ENCODE results near the gene FOXN4. TPM values are rescaled to one million over a fixed set of nuclear protein-coding genes. Genes with fewer than 3 reads are reported as not detected.

Gene FOXN4
- total RNA-seq, 1 donor from 2014 or later, result not detected

DNA sequence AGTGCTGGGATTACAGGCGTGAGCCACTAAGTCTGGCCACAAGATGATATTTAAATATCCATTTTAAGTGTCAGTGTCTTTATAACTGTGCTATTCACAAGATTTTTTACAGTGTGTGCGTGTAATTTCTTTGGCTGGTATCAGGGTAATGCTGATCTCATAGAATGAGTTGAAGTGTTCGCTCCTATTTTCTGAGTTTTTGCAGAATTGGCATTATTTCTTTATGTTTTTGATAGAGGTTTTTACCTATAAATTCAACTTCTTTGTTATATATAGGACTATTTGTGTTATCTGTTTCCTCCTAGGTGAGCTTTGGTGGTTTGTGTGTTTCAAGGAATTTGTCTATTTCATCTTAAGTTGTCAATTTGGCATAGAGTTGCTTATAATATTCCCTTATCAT is 45.6 kb downstream of the FOXN4 start:
- peaks cover 63 to 80% (median 78%) of the 10 kb centered on the region in 3 donors for H3K36me3 ChIP-seq (ENCODE audit: control insufficient read depth in 3 of 3, insufficient read depth in 3 of 3, low read length in 3 of 3)
- H3K4me3 ChIP-seq (ENCODE audit: low read length in 3 of 3), result no peak overlapping the region
- H3K27me3 ChIP-seq (ENCODE audit: control insufficient read depth in 3 of 3, insufficient read depth in 3 of 3, low read length in 3 of 3), result no peaks in the 10 kb centered on the region
- H3K27ac ChIP-seq (ENCODE audit: low read depth, low read length), result no peak overlapping the region
- H3K4me1 ChIP-seq (ENCODE audit: control insufficient read depth in 3 of 3, insufficient read depth in 3 of 3, low read length in 3 of 3), result peaks cover 8 to 12% (median 8%) of the 10 kb centered on the region in 3 donors
- no peak overlapping the region for H3K9ac ChIP-seq (ENCODE audit: low read depth in 1 of 3, low read length in 3 of 3)
- H3K9me3 ChIP-seq (ENCODE audit: control insufficient read depth in 3 of 3, low read length in 3 of 3), result no peaks in the 10 kb centered on the region

GRCh38 chr12:109261939-109262338 is 47.1 kb downstream of the FOXN4 start:
- H3K27ac ChIP-seq (ENCODE audit: low read depth, low read length), result no peak overlapping the region
- H3K4me3 ChIP-seq (ENCODE audit: low read length in 3 of 3), result no peak overlapping the region
- no peaks in the 10 kb centered on the region for H3K27me3 ChIP-seq (ENCODE audit: control insufficient read depth in 3 of 3, insufficient read depth in 3 of 3, low read length in 3 of 3)
- peaks cover 14 to 18% (median 14%) of the 10 kb centered on the region in 3 donors for H3K4me1 ChIP-seq (ENCODE audit: control insufficient read depth in 3 of 3, insufficient read depth in 3 of 3, low read length in 3 of 3)
- peaks cover 54 to 77% (median 75%) of the 10 kb centered on the region in 3 donors for H3K36me3 ChIP-seq (ENCODE audit: control insufficient read depth in 3 of 3, insufficient read depth in 3 of 3, low read length in 3 of 3)
- H3K9ac ChIP-seq (ENCODE audit: low read depth in 1 of 3, low read length in 3 of 3), result no peak overlapping the region
- H3K9me3 ChIP-seq (ENCODE audit: control insufficient read depth in 3 of 3, low read length in 3 of 3), result no peaks in the 10 kb centered on the region

- Histone ChIP-seq H3K4me3 (ENCODE audit: low read length in 3 of 3) (no peak overlapping the region), H3K36me3 (ENCODE audit: control insufficient read depth in 3 of 3, insufficient read depth in 3 of 3, low read length in 3 of 3) (peaks cover 56 to 78% (median 73%) of the 10 kb centered on the region in 3 donors), H3K4me1 (ENCODE audit: control insufficient read depth in 3 of 3, insufficient read depth in 3 of 3, low read length in 3 of 3) (peaks cover 14 to 18% (median 14%) of the 10 kb centered on the region in 3 donors), H3K27me3 (ENCODE audit: control insufficient read depth in 3 of 3, insufficient read depth in 3 of 3, low read length in 3 of 3) (no peaks in the 10 kb centered on the region), H3K27ac (ENCODE audit: low read depth, low read length) (no peak overlapping the region), H3K9ac (ENCODE audit: low read depth in 1 of 3, low read length in 3 of 3) (no peak overlapping the region), H3K9me3 (ENCODE audit: control insufficient read depth in 3 of 3, low read length in 3 of 3) (no peaks in the 10 kb centered on the region)
These were observed 48.0 kb downstream of the FOXN4 start for GRCh38 chr12:109261087-109261486.

GRCh38 chr12:109259545-109259895 is 49.6 kb downstream of the FOXN4 start:
- H3K27me3 ChIP-seq (ENCODE audit: control insufficient read depth in 3 of 3, insufficient read depth in 3 of 3, low read length in 3 of 3), result no peaks in the 10 kb centered on the region
- H3K4me1 ChIP-seq (ENCODE audit: control insufficient read depth in 3 of 3, insufficient read depth in 3 of 3, low read length in 3 of 3), result peaks cover 14 to 24% (median 23%) of the 10 kb centered on the region in 3 donors
- no peak overlapping the region for H3K9ac ChIP-seq (ENCODE audit: low read depth in 1 of 3, low read length in 3 of 3)
- peaks cover 43 to 78% (median 69%) of the 10 kb centered on the region in 3 donors for H3K36me3 ChIP-seq (ENCODE audit: control insufficient read depth in 3 of 3, insufficient read depth in 3 of 3, low read length in 3 of 3)
- no peak overlapping the region for H3K27ac ChIP-seq (ENCODE audit: low read depth, low read length)
- H3K9me3 ChIP-seq (ENCODE audit: control insufficient read depth in 3 of 3, low read length in 3 of 3), result no peaks in the 10 kb centered on the region
- H3K4me3 ChIP-seq (ENCODE audit: low read length in 3 of 3), result no peak overlapping the region

DNA sequence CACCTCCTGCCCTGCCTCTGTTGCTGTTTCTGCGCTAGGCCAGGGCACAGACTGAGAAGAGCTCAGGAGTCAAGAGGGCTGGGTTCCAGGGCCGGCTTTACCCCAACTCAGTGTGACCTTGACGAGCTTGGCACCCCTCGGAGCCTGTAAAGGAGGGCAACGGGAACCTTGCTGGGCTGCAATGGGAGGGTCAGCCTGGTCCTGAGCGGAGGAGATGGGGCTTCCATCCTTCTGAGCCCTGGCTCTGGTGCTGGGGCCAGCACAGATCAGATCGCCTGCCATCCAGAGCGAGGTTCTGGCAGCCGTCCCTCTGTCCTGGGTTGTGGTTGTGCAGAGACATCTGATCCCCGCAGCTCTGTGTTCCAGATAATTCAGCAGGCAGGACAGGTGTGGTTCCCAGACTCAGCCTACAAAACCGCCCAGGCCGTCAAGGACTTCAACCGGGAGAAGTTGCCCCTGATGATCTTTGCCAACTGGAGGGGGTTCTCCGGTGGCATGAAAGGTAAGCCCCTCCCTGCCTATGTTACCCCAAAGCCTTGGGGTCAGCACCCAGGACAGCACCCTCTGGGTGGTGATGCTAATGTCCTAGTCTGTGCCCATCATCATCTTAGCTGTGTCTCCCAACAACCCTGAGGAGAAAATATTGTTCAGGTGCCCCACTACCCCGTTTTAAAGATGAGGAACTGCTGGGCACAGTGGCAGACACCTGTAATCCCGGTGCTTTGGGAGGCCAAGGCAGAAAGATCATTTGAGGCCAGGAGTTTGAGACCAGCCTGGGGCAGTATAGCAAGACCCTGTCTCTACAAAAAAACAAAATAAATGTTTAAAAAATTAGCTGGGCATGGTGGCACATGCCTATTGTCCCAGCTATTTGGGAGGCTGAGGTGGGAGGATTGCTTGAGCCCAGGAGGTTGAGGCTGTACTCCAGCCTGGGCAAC is 50.2 kb downstream of the FOXN4 start:
- Histone ChIP-seq H3K4me3 (ENCODE audit: low read length in 3 of 3) (no peak overlapping the region), H3K27ac (ENCODE audit: low read depth, low read length) (no peak overlapping the region), H3K36me3 (ENCODE audit: control insufficient read depth in 3 of 3, insufficient read depth in 3 of 3, low read length in 3 of 3) (peaks cover 44 to 80% (median 70%) of the 10 kb centered on the region in 3 donors), H3K9me3 (ENCODE audit: control insufficient read depth in 3 of 3, low read length in 3 of 3) (peaks cover 0 to 1% (median under 1%) of the 10 kb centered on the region in 3 donors), H3K27me3 (ENCODE audit: control insufficient read depth in 3 of 3, insufficient read depth in 3 of 3, low read length in 3 of 3) (no peaks in the 10 kb centered on the region), H3K9ac (ENCODE audit: low read depth in 1 of 3, low read length in 3 of 3) (no peak overlapping the region), H3K4me1 (ENCODE audit: control insufficient read depth in 3 of 3, insufficient read depth in 3 of 3, low read length in 3 of 3) (peaks cover 14 to 24% (median 23%) of the 10 kb centered on the region in 3 donors)

- no peak overlapping the region for H3K27ac ChIP-seq (ENCODE audit: low read depth, low read length)
- H3K4me3 ChIP-seq (ENCODE audit: low read length in 3 of 3), result no peak overlapping the region
- no peak overlapping the region for H3K9ac ChIP-seq (ENCODE audit: low read depth in 1 of 3, low read length in 3 of 3)
- peaks cover 51 to 84% (median 74%) of the 10 kb centered on the region in 3 donors for H3K36me3 ChIP-seq (ENCODE audit: control insufficient read depth in 3 of 3, insufficient read depth in 3 of 3, low read length in 3 of 3)
- peaks cover 0 to 7% (median 3%) of the 10 kb centered on the region in 3 donors for H3K9me3 ChIP-seq (ENCODE audit: control insufficient read depth in 3 of 3, low read length in 3 of 3)
- no peaks in the 10 kb centered on the region for H3K27me3 ChIP-seq (ENCODE audit: control insufficient read depth in 3 of 3, insufficient read depth in 3 of 3, low read length in 3 of 3)
- H3K4me1 ChIP-seq (ENCODE audit: control insufficient read depth in 3 of 3, insufficient read depth in 3 of 3, low read length in 3 of 3), result peaks cover 14 to 24% (median 23%) of the 10 kb centered on the region in 3 donors
These were observed 50.9 kb downstream of the FOXN4 start for GRCh38 chr12:109258201-109258600.

DNA sequence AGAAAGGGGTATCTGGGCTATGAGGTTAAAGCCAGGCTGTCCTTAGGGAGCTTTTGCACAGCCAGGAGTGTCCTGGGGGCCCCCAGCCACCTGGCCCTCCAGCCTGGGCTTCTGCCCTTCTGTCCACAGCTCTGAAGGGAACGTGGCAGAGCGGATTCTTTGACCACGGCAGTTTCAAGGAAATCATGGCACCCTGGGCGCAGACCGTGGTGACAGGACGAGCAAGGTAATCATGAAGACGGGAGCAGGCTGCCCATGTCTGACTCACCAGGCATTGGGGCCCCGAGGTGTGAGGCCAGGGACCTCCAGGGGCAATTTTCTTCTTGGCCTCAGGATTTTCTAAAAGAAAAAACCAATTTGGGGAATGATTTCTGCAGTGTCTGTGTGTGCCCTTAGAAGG is 53.1 kb downstream of the FOXN4 start:
- Histone ChIP-seq H3K27ac (ENCODE audit: low read depth, low read length) (no peak overlapping the region), H3K9me3 (ENCODE audit: control insufficient read depth in 3 of 3, low read length in 3 of 3) (peaks cover 0 to 7% (median 3%) of the 10 kb centered on the region in 3 donors), H3K9ac (ENCODE audit: low read depth in 1 of 3, low read length in 3 of 3) (no peak overlapping the region), H3K4me3 (ENCODE audit: low read length in 3 of 3) (no peak overlapping the region), H3K27me3 (ENCODE audit: control insufficient read depth in 3 of 3, insufficient read depth in 3 of 3, low read length in 3 of 3) (no peaks in the 10 kb centered on the region), H3K4me1 (ENCODE audit: control insufficient read depth in 3 of 3, insufficient read depth in 3 of 3, low read length in 3 of 3) (peaks cover 14 to 24% (median 23%) of the 10 kb centered on the region in 3 donors), H3K36me3 (ENCODE audit: control insufficient read depth in 3 of 3, insufficient read depth in 3 of 3, low read length in 3 of 3) (peaks cover 56 to 86% (median 79%) of the 10 kb centered on the region in 3 donors)

DNA sequence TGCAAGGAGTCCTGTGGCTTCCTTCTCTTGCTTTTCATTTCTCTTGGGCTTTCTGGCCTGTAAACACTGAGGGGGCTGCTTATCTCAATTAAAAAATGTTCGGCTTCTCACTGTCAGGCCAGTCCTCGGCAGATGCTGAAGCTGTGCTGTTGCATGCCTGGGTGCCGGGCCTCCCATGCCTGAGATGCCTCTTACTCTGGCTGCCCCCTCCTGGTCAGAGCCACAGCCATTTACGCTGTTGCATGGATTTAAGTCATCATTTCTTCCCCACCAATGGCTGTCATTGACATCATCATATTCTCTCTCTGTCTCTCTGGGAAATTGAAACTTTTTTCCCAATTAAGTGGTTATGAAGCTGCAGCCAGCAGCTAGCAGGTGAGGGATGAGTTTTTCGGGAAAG is 53.7 kb downstream of the FOXN4 start:
- H3K9ac ChIP-seq (ENCODE audit: low read depth in 1 of 3, low read length in 3 of 3), result no peak overlapping the region
- peaks cover 55 to 86% (median 77%) of the 10 kb centered on the region in 3 donors for H3K36me3 ChIP-seq (ENCODE audit: control insufficient read depth in 3 of 3, insufficient read depth in 3 of 3, low read length in 3 of 3)
- H3K27me3 ChIP-seq (ENCODE audit: control insufficient read depth in 3 of 3, insufficient read depth in 3 of 3, low read length in 3 of 3), result no peaks in the 10 kb centered on the region

DNA sequence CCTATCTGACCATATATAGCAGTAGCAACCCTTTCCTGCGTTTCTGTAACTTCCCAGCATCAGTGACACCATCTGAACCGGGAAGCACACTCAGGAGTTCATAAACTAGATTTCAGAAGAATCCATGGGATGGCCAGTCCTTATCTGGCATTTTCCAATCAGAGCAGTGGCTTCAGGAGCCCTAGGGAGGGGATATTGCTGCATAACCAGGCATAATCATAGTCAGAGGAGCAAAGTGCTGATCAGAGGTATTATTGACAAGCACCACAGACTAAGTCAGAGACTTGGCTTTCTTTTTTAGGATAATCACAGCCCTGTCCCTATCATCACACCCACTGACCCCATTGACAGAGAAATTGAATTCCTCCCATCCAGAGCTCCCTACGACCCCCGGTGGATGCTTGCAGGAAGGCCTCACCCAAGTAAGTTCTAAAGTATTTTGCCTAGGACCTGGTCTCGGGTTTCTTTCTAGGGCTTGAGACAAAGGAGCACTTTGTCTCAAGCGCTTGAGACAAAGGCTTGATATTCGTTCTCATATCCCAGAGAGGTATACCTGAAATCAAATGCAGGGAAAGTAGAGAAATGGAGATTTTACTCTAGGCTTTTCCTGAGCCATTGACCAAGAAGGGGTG is 55.1 kb downstream of the FOXN4 start:
- Histone ChIP-seq H3K9me3 (ENCODE audit: control insufficient read depth in 3 of 3, low read length in 3 of 3) (peaks cover 0 to 7% (median 3%) of the 10 kb centered on the region in 3 donors), H3K27me3 (ENCODE audit: control insufficient read depth in 3 of 3, insufficient read depth in 3 of 3, low read length in 3 of 3) (no peaks in the 10 kb centered on the region), H3K4me1 (ENCODE audit: control insufficient read depth in 3 of 3, insufficient read depth in 3 of 3, low read length in 3 of 3) (peaks cover 12 to 20% (median 18%) of the 10 kb centered on the region in 3 donors), H3K4me3 (ENCODE audit: low read length in 3 of 3) (no peak overlapping the region), H3K27ac (ENCODE audit: low read depth, low read length) (no peak overlapping the region), H3K9ac (ENCODE audit: low read depth in 1 of 3, low read length in 3 of 3) (no peak overlapping the region), H3K36me3 (ENCODE audit: control insufficient read depth in 3 of 3, insufficient read depth in 3 of 3, low read length in 3 of 3) (peaks cover 51 to 77% (median 72%) of the 10 kb centered on the region in 3 donors)

More for the DNA sequence above, 53.7 kb downstream of the FOXN4 start:
- peaks cover 0 to 7% (median 3%) of the 10 kb centered on the region in 3 donors for H3K9me3 ChIP-seq (ENCODE audit: control insufficient read depth in 3 of 3, low read length in 3 of 3)
- no peak overlapping the region for H3K27ac ChIP-seq (ENCODE audit: low read depth, low read length)
- H3K4me1 ChIP-seq (ENCODE audit: control insufficient read depth in 3 of 3, insufficient read depth in 3 of 3, low read length in 3 of 3), result peaks cover 14 to 24% (median 23%) of the 10 kb centered on the region in 3 donors
- H3K4me3 ChIP-seq (ENCODE audit: low read length in 3 of 3), result no peak overlapping the region
